SK-N-SH treated with all-trans-retinoic acid at 6 μM for 48 hours (cell line): ENCODE measurements around the gene LMAN2.

Experiments used
- ARNTL ChIP-seq: fragments of 450-650 bp; formaldehyde crosslinking; IDR thresholded peaks from 2 replicates; pipeline ENCODE4 v1.5.0; 2020; ENCODE audit warnings: low read depth, mild to moderate bottlenecking, moderate library complexity, borderline replicate concordance
- CSDC2 ChIP-seq: fragments of 250-450 bp; sonication (Bioruptor Pico); IDR thresholded peaks from 2 replicates; pipeline ENCODE4 v1.5.0; 2020; ENCODE audit warnings: mild to moderate bottlenecking, moderate library complexity
- CSRNP3 ChIP-seq: fragments of 250-450 bp; sonication (Bioruptor Pico); IDR thresholded peaks from 2 replicates; pipeline ENCODE4 v1.5.1; 2021; ENCODE audit warnings: mild to moderate bottlenecking, moderate library complexity
- GLIS3 ChIP-seq: fragments of 250-450 bp; sonication (Bioruptor Pico); IDR thresholded peaks from 2 replicates; pipeline ENCODE4 v1.5.0; 2020; ENCODE audit warnings: mild to moderate bottlenecking, moderate library complexity
- TOX ChIP-seq: fragments of 250-450 bp; sonication (Bioruptor Pico); IDR thresholded peaks from 2 replicates; pipeline ENCODE4 v1.8.0; 2021; ENCODE audit warnings: mild to moderate bottlenecking, moderate library complexity, borderline replicate concordance
- ZC3H10 ChIP-seq: fragments of 250-450 bp; sonication (Bioruptor Pico); IDR thresholded peaks from 2 replicates; pipeline ENCODE4 v1.5.1; 2021; ENCODE audit warnings: mild to moderate bottlenecking, moderate library complexity
- ZFP3 ChIP-seq: fragments of 250-450 bp; sonication (Bioruptor Pico); IDR thresholded peaks from 2 replicates; pipeline ENCODE4 v1.5.0; 2020; ENCODE audit warnings: mild to moderate bottlenecking, moderate library complexity
- ZNF565 ChIP-seq: fragments of 450-650 bp; formaldehyde crosslinking; conservative IDR thresholded peaks from 2 replicates; pipeline ENCODE4 v1.5.0; 2020; ENCODE audit warnings: low read depth, mild to moderate bottlenecking, moderate library complexity
- ZNF70 ChIP-seq: fragments of 450-650 bp; formaldehyde crosslinking; IDR thresholded peaks from 2 replicates; pipeline ENCODE4 v1.5.0; 2020; ENCODE audit warnings: mild to moderate bottlenecking, moderate library complexity
- ZNF8 ChIP-seq: fragments of 450-650 bp; formaldehyde crosslinking; IDR thresholded peaks from 2 replicates; pipeline ENCODE4 v1.5.0; 2020; ENCODE audit warnings: mild to moderate bottlenecking, moderate library complexity
- TF ChIP-seq, protein P1 (sequence below): fragments of 250-450 bp; sonication (Bioruptor Pico); IDR thresholded peaks from 2 replicates; pipeline ENCODE4 v1.8.0; 2020; ENCODE audit warnings: mild to moderate bottlenecking, moderate library complexity, borderline replicate concordance
- TF ChIP-seq, protein P2 (sequence below): fragments of 250-450 bp; sonication (Bioruptor Pico); IDR thresholded peaks from 2 replicates; pipeline ENCODE4 v1.5.0; 2020; ENCODE audit warnings: mild to moderate bottlenecking, moderate library complexity
- TF ChIP-seq, protein P3 (sequence below): fragments of 250-450 bp; sonication (Bioruptor Pico); IDR thresholded peaks from 2 replicates; pipeline ENCODE4 v1.5.1; 2020; ENCODE audit warnings: low read depth, mild to moderate bottlenecking, moderate library complexity

- TF ChIP-seq, protein P1, sequence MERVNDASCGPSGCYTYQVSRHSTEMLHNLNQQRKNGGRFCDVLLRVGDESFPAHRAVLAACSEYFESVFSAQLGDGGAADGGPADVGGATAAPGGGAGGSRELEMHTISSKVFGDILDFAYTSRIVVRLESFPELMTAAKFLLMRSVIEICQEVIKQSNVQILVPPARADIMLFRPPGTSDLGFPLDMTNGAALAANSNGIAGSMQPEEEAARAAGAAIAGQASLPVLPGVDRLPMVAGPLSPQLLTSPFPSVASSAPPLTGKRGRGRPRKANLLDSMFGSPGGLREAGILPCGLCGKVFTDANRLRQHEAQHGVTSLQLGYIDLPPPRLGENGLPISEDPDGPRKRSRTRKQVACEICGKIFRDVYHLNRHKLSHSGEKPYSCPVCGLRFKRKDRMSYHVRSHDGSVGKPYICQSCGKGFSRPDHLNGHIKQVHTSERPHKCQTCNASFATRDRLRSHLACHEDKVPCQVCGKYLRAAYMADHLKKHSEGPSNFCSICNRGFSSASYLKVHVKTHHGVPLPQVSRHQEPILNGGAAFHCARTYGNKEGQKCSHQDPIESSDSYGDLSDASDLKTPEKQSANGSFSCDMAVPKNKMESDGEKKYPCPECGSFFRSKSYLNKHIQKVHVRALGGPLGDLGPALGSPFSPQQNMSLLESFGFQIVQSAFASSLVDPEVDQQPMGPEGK (CRISPR knock-in tag), result no peak
- TF ChIP-seq GLIS3 (CRISPR knock-in tag) (no peak), ZNF565 (CRISPR knock-in tag) (no peak), ZNF70 (CRISPR knock-in tag) (no peak), CSRNP3 (CRISPR knock-in tag) (no peak), ZNF8 (CRISPR knock-in tag) (no peak), CSDC2 (CRISPR knock-in tag) (no peak), TOX (no peak), ZC3H10 (CRISPR knock-in tag) (no peak), ARNTL (CRISPR knock-in tag) (no peak), ZFP3 (CRISPR knock-in tag) (no peak)
- TF ChIP-seq, protein P2, sequence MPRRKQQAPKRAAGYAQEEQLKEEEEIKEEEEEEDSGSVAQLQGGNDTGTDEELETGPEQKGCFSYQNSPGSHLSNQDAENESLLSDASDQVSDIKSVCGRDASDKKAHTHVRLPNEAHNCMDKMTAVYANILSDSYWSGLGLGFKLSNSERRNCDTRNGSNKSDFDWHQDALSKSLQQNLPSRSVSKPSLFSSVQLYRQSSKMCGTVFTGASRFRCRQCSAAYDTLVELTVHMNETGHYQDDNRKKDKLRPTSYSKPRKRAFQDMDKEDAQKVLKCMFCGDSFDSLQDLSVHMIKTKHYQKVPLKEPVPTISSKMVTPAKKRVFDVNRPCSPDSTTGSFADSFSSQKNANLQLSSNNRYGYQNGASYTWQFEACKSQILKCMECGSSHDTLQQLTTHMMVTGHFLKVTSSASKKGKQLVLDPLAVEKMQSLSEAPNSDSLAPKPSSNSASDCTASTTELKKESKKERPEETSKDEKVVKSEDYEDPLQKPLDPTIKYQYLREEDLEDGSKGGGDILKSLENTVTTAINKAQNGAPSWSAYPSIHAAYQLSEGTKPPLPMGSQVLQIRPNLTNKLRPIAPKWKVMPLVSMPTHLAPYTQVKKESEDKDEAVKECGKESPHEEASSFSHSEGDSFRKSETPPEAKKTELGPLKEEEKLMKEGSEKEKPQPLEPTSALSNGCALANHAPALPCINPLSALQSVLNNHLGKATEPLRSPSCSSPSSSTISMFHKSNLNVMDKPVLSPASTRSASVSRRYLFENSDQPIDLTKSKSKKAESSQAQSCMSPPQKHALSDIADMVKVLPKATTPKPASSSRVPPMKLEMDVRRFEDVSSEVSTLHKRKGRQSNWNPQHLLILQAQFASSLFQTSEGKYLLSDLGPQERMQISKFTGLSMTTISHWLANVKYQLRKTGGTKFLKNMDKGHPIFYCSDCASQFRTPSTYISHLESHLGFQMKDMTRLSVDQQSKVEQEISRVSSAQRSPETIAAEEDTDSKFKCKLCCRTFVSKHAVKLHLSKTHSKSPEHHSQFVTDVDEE (CRISPR knock-in tag), result no peak
- TF ChIP-seq, protein P3, sequence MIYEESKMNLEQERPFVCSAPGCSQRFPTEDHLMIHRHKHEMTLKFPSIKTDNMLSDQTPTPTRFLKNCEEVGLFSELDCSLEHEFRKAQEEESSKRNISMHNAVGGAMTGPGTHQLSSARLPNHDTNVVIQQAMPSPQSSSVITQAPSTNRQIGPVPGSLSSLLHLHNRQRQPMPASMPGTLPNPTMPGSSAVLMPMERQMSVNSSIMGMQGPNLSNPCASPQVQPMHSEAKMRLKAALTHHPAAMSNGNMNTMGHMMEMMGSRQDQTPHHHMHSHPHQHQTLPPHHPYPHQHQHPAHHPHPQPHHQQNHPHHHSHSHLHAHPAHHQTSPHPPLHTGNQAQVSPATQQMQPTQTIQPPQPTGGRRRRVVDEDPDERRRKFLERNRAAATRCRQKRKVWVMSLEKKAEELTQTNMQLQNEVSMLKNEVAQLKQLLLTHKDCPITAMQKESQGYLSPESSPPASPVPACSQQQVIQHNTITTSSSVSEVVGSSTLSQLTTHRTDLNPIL (CRISPR knock-in tag), result no peak
Observed at GRCh38 chr5:177327539-177328522, 23.6 kb downstream of the LMAN2 start.
